Esophagus muscularis mucosa (tissue), 3 donors: ENCODE data around the gene SLC2A8.

Experiments
- POLR2A ChIP-seq: fragments of 450-650 bp; IDR thresholded peaks from one replicate; pipeline ENCODE4 v1.6.1; 2017; ENCODE audit warnings: antibody characterized with exemption, moderate library complexity, mild to moderate bottlenecking, low read depth
- TF ChIP-seq, protein P1 (sequence below), 3 experiments: fragments of 200-600 bp in 2 of 3; fragments of 450-650 bp in 1 of 3; sonication (generic) in 2 of 3; IDR thresholded peaks; one replicate each; pipeline ENCODE4 v1.5.1; 2017 to 2019; ENCODE audit warnings: antibody characterized with exemption in 3 of 3, mild to moderate bottlenecking in 2 of 3, moderate library complexity in 1 of 3

DNA sequence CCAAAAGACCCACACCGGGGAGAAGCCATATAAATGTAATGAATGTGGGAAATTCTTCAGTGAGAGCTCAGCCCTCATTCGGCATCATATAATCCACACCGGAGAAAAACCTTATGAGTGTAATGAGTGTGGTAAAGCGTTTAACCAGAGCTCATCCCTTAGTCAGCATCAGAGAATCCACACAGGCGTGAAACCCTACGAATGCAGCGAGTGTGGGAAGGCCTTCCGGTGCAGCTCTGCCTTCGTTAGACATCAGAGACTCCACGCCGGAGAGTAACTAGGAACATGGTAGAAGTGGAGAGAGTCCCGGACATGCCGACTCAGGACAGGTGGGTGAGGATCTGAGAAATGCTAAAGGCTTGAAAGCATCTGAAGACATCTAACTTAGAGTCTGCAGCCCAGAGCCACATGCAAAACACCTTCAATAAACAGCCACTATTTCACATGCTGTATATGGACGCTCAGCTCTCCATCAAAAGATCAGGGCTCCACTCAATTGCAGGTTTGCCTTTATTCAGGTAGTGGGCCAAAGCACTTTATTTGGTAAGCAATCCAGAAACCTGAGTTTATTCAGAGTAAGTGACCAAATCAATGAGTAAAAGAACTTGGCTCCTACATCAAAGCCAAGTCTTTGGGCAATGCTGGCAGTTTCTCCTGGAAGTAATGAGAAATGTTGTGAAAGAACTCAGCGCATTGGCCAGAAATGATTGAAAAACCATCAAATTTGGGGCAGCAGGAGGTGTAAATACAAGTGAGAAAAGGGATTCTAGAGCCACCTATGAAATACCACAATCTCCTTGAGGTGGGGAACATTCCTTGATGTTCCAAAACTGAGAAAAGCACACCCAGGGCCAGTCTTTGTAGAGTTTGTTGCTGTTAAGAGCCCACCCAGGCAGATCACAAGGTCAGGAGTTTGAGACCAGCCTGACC, 48.2 kb downstream of the SLC2A8 start:
- no peak for TF ChIP-seq POLR2A
- TF ChIP-seq, protein P1, sequence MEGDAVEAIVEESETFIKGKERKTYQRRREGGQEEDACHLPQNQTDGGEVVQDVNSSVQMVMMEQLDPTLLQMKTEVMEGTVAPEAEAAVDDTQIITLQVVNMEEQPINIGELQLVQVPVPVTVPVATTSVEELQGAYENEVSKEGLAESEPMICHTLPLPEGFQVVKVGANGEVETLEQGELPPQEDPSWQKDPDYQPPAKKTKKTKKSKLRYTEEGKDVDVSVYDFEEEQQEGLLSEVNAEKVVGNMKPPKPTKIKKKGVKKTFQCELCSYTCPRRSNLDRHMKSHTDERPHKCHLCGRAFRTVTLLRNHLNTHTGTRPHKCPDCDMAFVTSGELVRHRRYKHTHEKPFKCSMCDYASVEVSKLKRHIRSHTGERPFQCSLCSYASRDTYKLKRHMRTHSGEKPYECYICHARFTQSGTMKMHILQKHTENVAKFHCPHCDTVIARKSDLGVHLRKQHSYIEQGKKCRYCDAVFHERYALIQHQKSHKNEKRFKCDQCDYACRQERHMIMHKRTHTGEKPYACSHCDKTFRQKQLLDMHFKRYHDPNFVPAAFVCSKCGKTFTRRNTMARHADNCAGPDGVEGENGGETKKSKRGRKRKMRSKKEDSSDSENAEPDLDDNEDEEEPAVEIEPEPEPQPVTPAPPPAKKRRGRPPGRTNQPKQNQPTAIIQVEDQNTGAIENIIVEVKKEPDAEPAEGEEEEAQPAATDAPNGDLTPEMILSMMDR (IDR thresholded peaks at IDR 0.05): no peak
